CD4-positive, alpha-beta memory T cell (primary cell): ENCODE results near the gene CLMN. TPM values are rescaled to one million over a fixed set of nuclear protein-coding genes. Genes with fewer than 3 reads are reported as not detected.

Source experiments
- CTCF ChIA-PET: fragments of 350-600 bp; sonication (Branson Sonifier 250); formaldehyde crosslinking; loops from one replicate; lab custom pipeline; 2021; ENCODE audit warnings: inconsistent platforms; ENCODE audit not compliant: partially characterized antibody; lab: Charles Lee
- POLR2A ChIA-PET: fragments of 350-600 bp; sonication (Branson Sonifier 250); formaldehyde crosslinking; loops from one replicate; lab custom pipeline; 2021; ENCODE audit not compliant: partially characterized antibody; lab: Charles Lee
- DNase-seq, 5 donors: peaks; one replicate each; pipeline versions ENCODE4 v3.0.0 to v3.0.0-alpha.2; 2020 to 2022; ENCODE audit warnings: mixed read lengths in 1 of 5
- H3K27ac ChIP-seq: one replicate; pipeline ENCODE4 v1.7.0; 2013; ENCODE audit warnings: low read depth, low read length
- H3K27me3 ChIP-seq: 2 replicates; pipeline ENCODE4 v1.7.0; 2013; ENCODE audit warnings: mild to moderate bottlenecking, low read length, moderate library complexity; ENCODE audit not compliant: insufficient read depth
- H3K36me3 ChIP-seq: 2 replicates; pipeline ENCODE4 v1.7.0; 2013; ENCODE audit warnings: mild to moderate bottlenecking, low read length, moderate library complexity; ENCODE audit not compliant: insufficient read depth
- H3K4me1 ChIP-seq: 2 replicates; pipeline ENCODE4 v1.7.0; 2013; ENCODE audit warnings: mild to moderate bottlenecking, low read length, moderate library complexity; ENCODE audit not compliant: insufficient read depth
- H3K4me3 ChIP-seq, 2 donors: one replicate each; pipeline ENCODE4 v1.7.0; 2013; ENCODE audit warnings: low read length in 2 of 2, mild to moderate bottlenecking in 1 of 2
- H3K9me3 ChIP-seq, 2 donors: one replicate each; pipeline ENCODE4 v1.7.0; 2013; ENCODE audit warnings: low read length in 2 of 2, control low read depth in 1 of 2; ENCODE audit not compliant: control insufficient read depth in 1 of 2
- H3K27ac Mint-ChIP-seq, 7 donors: one replicate each; pipeline ENCODE4 v1.8.0; 2020 to 2021; ENCODE audit warnings: mixed read lengths in 7 of 7, mild to moderate bottlenecking in 6 of 7, inconsistent platforms in 3 of 7, moderate library complexity in 3 of 7
- H3K27me3 Mint-ChIP-seq, 2 donors: one replicate each; pipeline ENCODE4 v1.8.0; 2020 to 2021; ENCODE audit warnings: mixed read lengths in 2 of 2
- H3K36me3 Mint-ChIP-seq, 2 donors: one replicate each; pipeline ENCODE4 v1.8.0; 2020 to 2021; ENCODE audit warnings: mixed read lengths in 2 of 2, inconsistent platforms in 1 of 2, mild to moderate bottlenecking in 1 of 2
- H3K4me1 Mint-ChIP-seq, 4 donors: one replicate each; pipeline ENCODE4 v1.8.0; 2020 to 2021; ENCODE audit warnings: mixed read lengths in 4 of 4, mild to moderate bottlenecking in 1 of 4
- H3K4me3 Mint-ChIP-seq, 8 donors: one replicate each; pipeline ENCODE4 v1.8.0; 2020 to 2021; ENCODE audit warnings: mixed read lengths in 8 of 8, mild to moderate bottlenecking in 7 of 8, moderate library complexity in 6 of 8, inconsistent platforms in 3 of 8
- H3K9me3 Mint-ChIP-seq, 8 donors: one replicate each; pipeline ENCODE4 v1.8.0; 2020 to 2021; ENCODE audit warnings: mixed read lengths in 8 of 8, mild to moderate bottlenecking in 5 of 8, inconsistent platforms in 3 of 8, moderate library complexity in 1 of 8
- intact Hi-C: fragments of 100-400 bp; cut with micrococcal nuclease; formaldehyde crosslinking; loops from one replicate; pipeline ENCODE4 v1.15.1; 2023
- polyA plus RNA-seq, 2 donors: library from polyadenylated mRNA; unstranded; fragments of 300-500 nt; fragmentation: Illumina TruSeq; gene quantifications; one replicate each; pipeline ENCODE4 v1.2.3, GENCODE V29; 2021
- total RNA-seq, 2 experiments: library from RNA; stranded (reverse); gene quantifications; one replicate each; pipeline ENCODE4 v1.2.3, GENCODE V29; 2021

CLMN gene
- total and polyA plus RNA-seq, 4 experiments from 2014 or later: 0.22 to 0.70 (median 0.65) TPM; not detected in 1

DNA sequence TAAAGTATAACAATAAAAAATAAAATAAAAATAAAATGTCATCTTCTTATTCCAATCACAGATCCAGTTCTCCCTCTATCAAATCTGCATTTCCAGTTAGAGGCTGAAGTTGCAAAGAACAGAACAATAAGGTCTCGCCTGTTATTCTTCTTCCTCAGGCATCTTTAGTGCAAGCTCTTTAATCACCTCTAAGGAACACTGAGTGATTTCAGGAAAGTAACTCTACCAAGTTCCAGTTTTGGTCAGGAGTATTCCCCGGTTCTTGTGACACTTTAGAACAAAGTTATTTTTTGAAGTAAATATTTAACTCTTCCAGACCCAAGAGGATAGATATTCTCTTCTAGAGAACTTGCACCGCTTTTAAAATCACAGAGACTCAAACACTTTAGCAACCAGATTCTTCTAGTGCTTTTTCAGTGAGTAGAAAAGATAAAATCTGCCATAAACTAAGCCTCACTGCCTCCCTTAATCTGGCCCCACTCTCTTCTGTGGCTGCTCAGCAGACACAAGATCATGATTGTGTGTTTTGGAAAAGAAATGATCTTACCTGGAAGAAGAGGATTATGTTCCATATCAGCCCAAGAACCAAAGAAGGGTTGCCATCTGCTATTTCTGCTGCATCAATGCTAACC is 104.5 kb downstream of the CLMN start:
- H3K27me3 ChIP-seq: no peaks in the 10 kb centered on the region
- CTCF ChIA-PET: no interaction called here
- Mint-ChIP-seq H3K27me3 (peaks cover 2 to 15% of the 10 kb centered on the region in 2 donors), H3K4me1 (no peaks in the 10 kb centered on the region), H3K9me3 (no peaks in the 10 kb centered on the region), H3K27ac (no peak overlapping the region), H3K4me3 (no peak overlapping the region), H3K36me3 (no peaks in the 10 kb centered on the region)
- H3K4me3 ChIP-seq: no peak overlapping the region
- POLR2A ChIA-PET: no interaction called here
- H3K9me3 ChIP-seq: no peaks in the 10 kb centered on the region
- intact Hi-C loops: no loop called here
- DNase-seq: no peak
- H3K36me3 ChIP-seq: no peaks in the 10 kb centered on the region
- H3K27ac ChIP-seq: no peak overlapping the region
- H3K4me1 ChIP-seq: no peaks in the 10 kb centered on the region

DNA sequence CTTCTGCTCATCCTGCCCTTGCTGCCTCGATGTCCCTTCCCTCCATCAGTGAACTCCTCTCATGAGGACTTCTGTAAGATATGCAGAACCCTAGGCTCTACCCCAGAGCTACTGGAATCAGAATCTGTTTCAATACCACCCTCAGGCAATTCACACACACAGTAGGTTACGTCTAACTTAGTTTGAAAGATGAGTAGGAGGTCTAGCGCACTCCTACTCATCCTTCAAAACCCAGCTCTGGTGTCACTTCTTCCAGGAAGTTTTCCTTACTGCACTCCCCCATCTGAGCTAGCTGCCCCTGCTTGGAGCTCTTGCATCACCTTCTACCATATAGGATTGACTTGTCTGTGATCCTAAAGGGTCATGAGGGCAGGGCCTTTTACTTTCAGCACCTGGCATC is 105.9 kb downstream of the CLMN start:
- H3K4me1 Mint-ChIP-seq: no peaks in the 10 kb centered on the region
- peak overlapping the region in 1 of 7 donors; percentile 77 for H3K27ac Mint-ChIP-seq
- no peaks in the 10 kb centered on the region for H3K36me3 Mint-ChIP-seq
- Histone ChIP-seq H3K4me3 (no peak overlapping the region), H3K27ac (no peak overlapping the region), H3K4me1 (no peaks in the 10 kb centered on the region), H3K36me3 (no peaks in the 10 kb centered on the region), H3K27me3 (no peaks in the 10 kb centered on the region), H3K9me3 (no peaks in the 10 kb centered on the region)
- ChIA-PET POLR2A (no interaction called here), CTCF (no interaction called here)
- peaks cover 2 to 15% of the 10 kb centered on the region in 2 donors for H3K27me3 Mint-ChIP-seq
- no peak overlapping the region for H3K4me3 Mint-ChIP-seq
- no peak for DNase-seq
- intact Hi-C loops: no loop called here
- H3K9me3 Mint-ChIP-seq: no peaks in the 10 kb centered on the region

DNA sequence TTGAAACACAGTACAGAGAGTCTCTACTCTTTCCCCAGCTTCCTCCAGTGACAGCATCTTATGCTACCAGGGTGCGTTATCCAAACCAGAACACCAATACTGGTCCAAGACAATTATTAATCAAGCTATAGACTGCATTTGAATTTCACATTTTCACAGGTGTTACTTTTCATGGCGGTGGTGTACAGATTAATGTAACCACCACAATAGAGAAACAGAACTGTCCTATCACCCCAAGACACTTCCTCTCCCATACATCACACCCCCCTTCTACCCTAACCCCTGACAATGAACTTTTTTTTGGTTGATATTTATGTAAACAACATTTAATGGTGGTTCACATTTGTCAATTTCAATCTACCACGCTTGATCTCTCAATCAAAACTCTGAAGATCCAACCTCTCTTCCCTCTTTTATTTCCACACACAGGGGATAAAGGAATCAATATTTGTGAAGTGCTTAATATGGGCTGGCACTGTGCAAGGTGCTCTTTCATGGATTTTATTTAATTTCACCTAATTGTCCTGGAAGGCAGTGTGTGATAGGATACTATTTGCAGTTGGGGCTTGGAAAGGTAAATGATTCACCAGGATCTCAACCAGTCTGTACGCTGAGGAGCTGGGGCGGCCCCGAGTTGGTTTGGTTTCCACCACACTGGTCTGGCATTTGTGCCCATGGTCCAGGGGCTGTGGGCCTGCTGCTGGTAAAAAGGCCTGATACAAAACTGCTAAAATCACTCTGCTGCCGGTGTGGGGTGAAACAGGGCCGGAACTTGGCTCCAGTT is 107.8 kb downstream of the CLMN start:
- H3K9me3 Mint-ChIP-seq: no peaks in the 10 kb centered on the region
- CTCF ChIA-PET: no interaction called here
- intact Hi-C loops: no loop called here

DNA sequence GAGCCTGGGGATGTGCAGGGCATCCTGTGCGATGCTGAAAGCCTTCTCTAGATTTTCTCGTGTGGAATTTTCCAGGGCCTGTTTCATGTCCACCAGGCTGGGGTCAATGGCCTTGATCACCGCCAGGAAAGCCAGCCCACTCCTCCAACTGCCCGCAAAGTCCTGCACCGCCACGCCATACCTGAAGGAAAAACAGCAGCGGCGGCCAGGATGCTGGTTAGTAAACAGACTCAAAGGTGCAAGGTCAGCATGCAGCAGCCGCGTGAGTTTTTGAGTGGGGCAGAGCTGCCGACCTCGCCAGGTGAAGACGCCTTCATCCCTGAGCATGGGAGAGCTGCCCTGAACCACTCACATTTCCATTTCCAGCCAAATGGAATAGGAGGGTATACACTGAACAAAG is 109.0 kb downstream of the CLMN start:
- Mint-ChIP-seq H3K9me3 (no peaks in the 10 kb centered on the region), H3K4me3 (no peak overlapping the region), H3K27ac (no peak overlapping the region), H3K27me3 (peaks cover 2 to 5% of the 10 kb centered on the region in 2 donors), H3K4me1 (no peaks in the 10 kb centered on the region), H3K36me3 (no peaks in the 10 kb centered on the region)
- intact Hi-C loops: no loop called here
- no peak overlapping the region for H3K27ac ChIP-seq
- no peak overlapping the region for H3K4me3 ChIP-seq
- no peaks in the 10 kb centered on the region for H3K4me1 ChIP-seq
- ChIA-PET POLR2A (interaction anchor here (0.7 kb wide), 1 partner anchor 477 kb away, joined by 3 read pairs; no protein-coding TSS in a partner anchor), CTCF (no interaction called here)
- DNase-seq: no peak
- H3K36me3 ChIP-seq: no peaks in the 10 kb centered on the region
- no peaks in the 10 kb centered on the region for H3K9me3 ChIP-seq
- H3K27me3 ChIP-seq: no peaks in the 10 kb centered on the region

More for the DNA sequence above, 107.8 kb downstream of the CLMN start:
- no peaks in the 10 kb centered on the region for H3K4me1 Mint-ChIP-seq
- H3K9me3 ChIP-seq: no peaks in the 10 kb centered on the region
- H3K4me3 Mint-ChIP-seq: no peak overlapping the region
- no peaks in the 10 kb centered on the region for H3K36me3 ChIP-seq
- H3K27ac ChIP-seq: no peak overlapping the region
- H3K36me3 Mint-ChIP-seq: no peaks in the 10 kb centered on the region
- H3K27ac Mint-ChIP-seq: no peak overlapping the region
- no peaks in the 10 kb centered on the region for H3K4me1 ChIP-seq
- H3K27me3 ChIP-seq: no peaks in the 10 kb centered on the region
- POLR2A ChIA-PET: interaction anchor here (0.7 kb wide), 1 partner anchor 475 kb away, joined by 3 read pairs; no protein-coding TSS in a partner anchor
- H3K27me3 Mint-ChIP-seq: peaks cover 2 to 12% of the 10 kb centered on the region in 2 donors
- H3K4me3 ChIP-seq: no peak overlapping the region
- DNase-seq: no peak

DNA sequence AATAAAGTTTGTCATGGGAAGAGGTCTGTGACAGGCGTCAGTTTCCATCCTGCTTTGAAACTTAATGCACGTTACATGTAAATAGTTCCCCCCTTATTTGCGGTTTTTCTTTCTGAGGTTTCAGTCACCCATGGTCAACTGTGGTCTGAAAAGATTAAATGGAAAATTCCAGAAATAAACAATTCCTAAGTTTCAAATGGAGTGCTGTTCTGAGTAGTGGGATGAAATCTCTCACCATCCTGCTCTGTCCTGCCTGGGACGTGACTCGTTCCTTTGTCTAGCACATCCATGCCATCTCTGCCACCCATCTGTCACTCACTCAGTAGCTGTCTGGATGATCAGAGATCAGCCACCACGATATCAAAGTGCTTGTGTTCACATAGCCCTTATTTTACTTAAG is 111.1 kb downstream of the CLMN start:
- DNase-seq: no peak
- no peak overlapping the region for H3K4me3 Mint-ChIP-seq
- no peak overlapping the region for H3K27ac Mint-ChIP-seq
- peaks cover 3 to 4% of the 10 kb centered on the region in 2 donors for H3K27me3 Mint-ChIP-seq
- ChIA-PET CTCF (no interaction called here), POLR2A (no interaction called here)
- no peak overlapping the region for H3K27ac ChIP-seq
- H3K36me3 ChIP-seq: no peaks in the 10 kb centered on the region
- H3K4me1 Mint-ChIP-seq: no peaks in the 10 kb centered on the region
- H3K9me3 ChIP-seq: no peaks in the 10 kb centered on the region
- intact Hi-C loops: no loop called here
- no peaks in the 10 kb centered on the region for H3K36me3 Mint-ChIP-seq
- H3K4me3 ChIP-seq: no peak overlapping the region
- no peaks in the 10 kb centered on the region for H3K27me3 ChIP-seq
- H3K9me3 Mint-ChIP-seq: peaks cover 0 to 14% (median 7%) of the 10 kb centered on the region in 8 donors
- no peaks in the 10 kb centered on the region for H3K4me1 ChIP-seq

DNA sequence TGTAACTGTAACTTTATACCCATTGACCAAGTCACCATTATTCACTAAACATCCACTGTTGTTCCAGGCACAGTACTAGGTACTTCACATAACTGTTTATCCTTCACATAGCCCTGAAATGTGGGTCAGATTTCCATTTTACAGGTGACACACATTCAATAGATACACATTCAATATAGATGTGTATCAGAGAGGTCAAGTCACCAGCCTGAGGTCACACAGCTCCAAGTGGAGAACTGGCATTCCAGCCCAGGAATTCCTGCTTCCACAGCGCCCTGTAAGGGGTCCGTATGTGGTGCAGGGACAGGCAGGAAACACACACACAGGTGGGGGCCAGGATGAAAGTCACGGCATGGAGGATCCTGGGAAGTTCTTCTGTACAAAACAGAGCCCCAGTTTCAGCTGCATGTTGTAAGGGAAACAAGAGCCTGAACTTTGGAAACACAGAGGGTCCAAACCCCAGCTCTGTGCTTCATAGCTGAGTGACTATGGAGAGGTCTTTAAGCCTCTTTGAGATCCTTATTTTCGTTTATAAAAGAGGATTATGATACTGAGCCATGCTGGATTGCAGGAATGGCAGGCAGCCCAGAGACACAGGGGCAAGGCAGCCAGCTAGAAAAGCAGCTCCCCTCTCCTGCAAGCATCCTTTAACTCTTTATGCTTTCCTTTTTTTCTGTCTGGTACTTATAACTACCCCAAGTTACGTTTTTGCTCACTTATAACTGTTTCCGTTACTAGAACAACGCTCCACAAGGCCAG is 112.1 kb downstream of the CLMN start:
- no peak overlapping the region for H3K27ac ChIP-seq
- no peak overlapping the region for H3K27ac Mint-ChIP-seq
- no peaks in the 10 kb centered on the region for H3K9me3 ChIP-seq
- no peaks in the 10 kb centered on the region for H3K36me3 Mint-ChIP-seq
- no peak overlapping the region for H3K4me3 Mint-ChIP-seq
- no peaks in the 10 kb centered on the region for H3K36me3 ChIP-seq
- POLR2A ChIA-PET: no interaction called here
- H3K4me1 Mint-ChIP-seq: no peaks in the 10 kb centered on the region
- no peak overlapping the region for H3K4me3 ChIP-seq
- H3K9me3 Mint-ChIP-seq: peaks cover 0 to 14% (median 7%) of the 10 kb centered on the region in 8 donors
- no peak for DNase-seq
- no peaks in the 10 kb centered on the region for H3K4me1 ChIP-seq
- intact Hi-C loops: no loop called here
- CTCF ChIA-PET: no interaction called here
- H3K27me3 ChIP-seq: no peaks in the 10 kb centered on the region
- H3K27me3 Mint-ChIP-seq: peaks cover 3% of the 10 kb centered on the region in 2 donors

DNA sequence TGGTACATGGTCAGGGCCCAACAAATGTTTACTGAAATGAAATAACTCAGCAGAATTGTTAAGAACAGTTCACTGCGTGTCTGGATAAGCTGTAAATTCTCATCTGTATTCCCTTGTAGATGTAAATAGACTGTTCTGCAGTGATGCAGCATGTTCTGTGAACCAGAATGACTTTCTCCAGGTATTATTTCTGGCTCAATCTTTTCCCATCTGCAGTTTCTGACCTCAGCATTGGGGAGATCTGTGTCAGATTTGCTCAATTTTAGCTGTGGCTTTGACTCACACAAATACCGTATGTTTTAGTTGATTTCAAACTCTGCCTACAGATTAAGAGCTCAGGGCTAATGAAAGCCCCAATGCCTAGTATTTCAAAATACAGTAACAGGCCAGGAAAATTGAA is 113.2 kb downstream of the CLMN start:
- Mint-ChIP-seq H3K27me3 (peaks cover 3 to 8% of the 10 kb centered on the region in 2 donors), H3K4me1 (no peaks in the 10 kb centered on the region), H3K36me3 (no peaks in the 10 kb centered on the region), H3K9me3 (peaks cover 0 to 14% (median 7%) of the 10 kb centered on the region in 8 donors), H3K27ac (no peak overlapping the region), H3K4me3 (no peak overlapping the region)
- Histone ChIP-seq H3K9me3 (no peaks in the 10 kb centered on the region), H3K27ac (no peak overlapping the region), H3K27me3 (no peaks in the 10 kb centered on the region), H3K36me3 (no peaks in the 10 kb centered on the region), H3K4me3 (no peak overlapping the region), H3K4me1 (no peaks in the 10 kb centered on the region)
- ChIA-PET POLR2A (no interaction called here), CTCF (no interaction called here)
- DNase-seq: no peak
- intact Hi-C loops: no loop called here
